ENCODE results near the gene OSBPL1A.
"Not testable (repeated sequence)": the region's sequence is repeated elsewhere in the genome, so short reads cannot be mapped to it uniquely, and the experiment has no call there.

OSBPL1A gene

GRCh38 chr18:24380163-24380747 is 17.4 kb downstream of the OSBPL1A start:
- Mint-ChIP-seq H3K36me3 (ENCODE audit: low read depth) (peaks cover 42% of the 10 kb centered on the region), H3K4me3 (no peak overlapping the region), H3K27ac (peak overlapping the region; percentile 80), H3K4me1 (peaks cover 25% of the 10 kb centered on the region), H3K27me3 (ENCODE audit: low read depth, poor library complexity) (peaks cover 3% of the 10 kb centered on the region), H3K9me3 (no peaks in the 10 kb centered on the region)
- no peak for TF ChIP-seq CTCF (IDR thresholded peaks at IDR 0.05)
- no peak for DNase-seq

- Mint-ChIP-seq H3K27ac (no peak overlapping the region), H3K27me3 (ENCODE audit: low read depth, poor library complexity) (peaks cover 3% of the 10 kb centered on the region), H3K4me1 (peaks cover 32% of the 10 kb centered on the region), H3K4me3 (no peak overlapping the region), H3K9me3 (no peaks in the 10 kb centered on the region), H3K36me3 (ENCODE audit: low read depth) (peaks cover 49% of the 10 kb centered on the region)
- TF ChIP-seq CTCF (IDR thresholded peaks at IDR 0.05) = no peak
- DNase-seq = no peak
Measured at GRCh38 chr18:24378598-24378997, 19.0 kb downstream of the OSBPL1A start.

- not testable (repeated sequence) for H3K27ac Mint-ChIP-seq; H3K9me3 Mint-ChIP-seq; H3K4me3 Mint-ChIP-seq; H3K27me3 Mint-ChIP-seq (ENCODE audit: low read depth, poor library complexity); DNase-seq
- peaks cover 56% of the 10 kb centered on the region for H3K36me3 Mint-ChIP-seq (ENCODE audit: low read depth)
- H3K4me1 Mint-ChIP-seq = peaks cover 47% of the 10 kb centered on the region
Measured at GRCh38 chr18:24376531-24376930, 21.1 kb downstream of the OSBPL1A start.

GRCh38 chr18:24373328-24373727 is 24.3 kb downstream of the OSBPL1A start:
- DNase-seq = no peak
- Mint-ChIP-seq H3K36me3 (ENCODE audit: low read depth) (peaks cover 70% of the 10 kb centered on the region), H3K27ac (no peak overlapping the region), H3K9me3 (no peaks in the 10 kb centered on the region), H3K27me3 (ENCODE audit: low read depth, poor library complexity) (no peaks in the 10 kb centered on the region), H3K4me3 (no peak overlapping the region), H3K4me1 (peaks cover 70% of the 10 kb centered on the region)
- TF ChIP-seq CTCF (IDR thresholded peaks at IDR 0.05) = no peak

GRCh38 chr18:24372279-24372872 is 25.2 kb downstream of the OSBPL1A start:
- H3K9me3 Mint-ChIP-seq = no peaks in the 10 kb centered on the region
- H3K27me3 Mint-ChIP-seq (ENCODE audit: low read depth, poor library complexity) = no peaks in the 10 kb centered on the region
- H3K27ac Mint-ChIP-seq = no peak overlapping the region
- DNase-seq = no peak
- H3K36me3 Mint-ChIP-seq (ENCODE audit: low read depth) = peaks cover 69% of the 10 kb centered on the region
- no peak overlapping the region for H3K4me3 Mint-ChIP-seq
- H3K4me1 Mint-ChIP-seq = peaks cover 72% of the 10 kb centered on the region
- no peak for TF ChIP-seq CTCF (IDR thresholded peaks at IDR 0.05)

- peaks cover 71% of the 10 kb centered on the region for H3K36me3 Mint-ChIP-seq (ENCODE audit: low read depth)
- H3K4me1 Mint-ChIP-seq = peaks cover 66% of the 10 kb centered on the region
- peak overlapping the region; percentile 33 for H3K4me3 Mint-ChIP-seq
- peak; percentile 14 for DNase-seq
- H3K9me3 Mint-ChIP-seq = no peaks in the 10 kb centered on the region
- no peaks in the 10 kb centered on the region for H3K27me3 Mint-ChIP-seq (ENCODE audit: low read depth, poor library complexity)
- peak overlapping the region; percentile 99 for H3K27ac Mint-ChIP-seq
- no peak for TF ChIP-seq CTCF (IDR thresholded peaks at IDR 0.05)
Measured at GRCh38 chr18:24370120-24370519, 27.5 kb downstream of the OSBPL1A start.
